Measurements from ENCODE around the gene ADAMTS12. TPM values are rescaled to one million over a fixed set of nuclear protein-coding genes. Genes with fewer than 3 reads are reported as not detected.

Gene ADAMTS12
- total RNA-seq, 1 experiment from 2014 or later: 0.05 TPM

GRCh38 chr5:33614039-33614438 lies 277.8 kb downstream of the ADAMTS12 start:
- POLR2A ChIA-PET: no interaction called here
- H3K79me2 ChIP-seq (ENCODE audit: insufficient read depth, low read length): no peaks in the 10 kb centered on the region
- H3K9me3 ChIP-seq (ENCODE audit: control insufficient read depth in 1 of 2, insufficient read depth in 1 of 2, low read depth in 1 of 2, low read length in 2 of 2): no peaks in the 10 kb centered on the region
- intact Hi-C loops (cut with micrococcal nuclease): no loop called here
- H3K9ac ChIP-seq (ENCODE audit: low read length): no peak overlapping the region
- CTCF ChIA-PET: no interaction called here
- no peak overlapping the region for H3K4me3 ChIP-seq (replicated peaks in 1 of 2; ENCODE audit: low read depth in 1 of 2, low read length in 2 of 2)
- BruUV-seq (replicated peaks): no TSS peak
- H3K4me1 ChIP-seq (ENCODE audit: control insufficient read depth in 1 of 2, insufficient read depth in 2 of 2, low read length in 2 of 2): no peaks in the 10 kb centered on the region
- H3K27ac ChIP-seq (ENCODE audit: low read depth, low read length): no peak overlapping the region
- RAD21 ChIA-PET (ENCODE audit: low non-redundant PET in 1 of 2, low total read pairs in 2 of 2, uncharacterized antibody in 2 of 2, unreplicated experiment in 2 of 2): no interaction called here
- no peak overlapping the region for H2AFZ ChIP-seq (ENCODE audit: low read depth, low read length, poor library complexity, severe bottlenecking)
- peaks cover 61% of the 10 kb centered on the region for H3K27me3 ChIP-seq (ENCODE audit: insufficient read depth, low read length)
- DNase-seq (ENCODE audit: low read depth, low spot score) (no peak), ATAC-seq (no peak)
- no peak overlapping the region for H3K4me2 ChIP-seq (ENCODE audit: low read length)
- TF ChIP-seq ZBTB33 (IDR thresholded peaks at IDR 0.05; ENCODE audit: extremely low read depth, insufficient replicate concordance, low read length) (no peak), RAD21 (IDR thresholded peaks at IDR 0.05; ENCODE audit: low read depth) (no peak), EGR1 (IDR thresholded peaks at IDR 0.05; ENCODE audit: low read depth) (no peak), SP1 (IDR thresholded peaks at IDR 0.05; ENCODE audit: low read depth) (no peak), JUND (IDR thresholded peaks at IDR 0.05) (no peak), TCF7L2 (IDR thresholded peaks at IDR 0.05; ENCODE audit: borderline replicate concordance, extremely low read depth, insufficient read depth, insufficient read length) (no peak), EZH2 (IDR thresholded peaks at IDR 0.05) (no peak), POLR2A (IDR thresholded peaks at IDR 0.05; ENCODE audit: borderline replicate concordance, extremely low read depth, insufficient read depth, insufficient read length) (no peak), CTCF (IDR thresholded peaks at IDR 0.05 in 2 of 3, conservative IDR thresholded peaks at IDR 0.05 in 1 of 3; ENCODE audit: borderline replicate concordance in 1 of 3, insufficient read depth in 1 of 3, low read depth in 2 of 3, low read length in 2 of 3) (no peak)
- H3K9me2 ChIP-seq (ENCODE audit: insufficient read depth): no peaks in the 10 kb centered on the region
- no peaks in the 10 kb centered on the region for H3K36me3 ChIP-seq (ENCODE audit: control insufficient read depth in 1 of 2, insufficient read depth in 2 of 2, low read length in 2 of 2)
- no peaks in the 10 kb centered on the region for H4K20me1 ChIP-seq (ENCODE audit: insufficient read depth)

Data from HCT116 (cell line).